Tibial nerve (tissue), 4 donors: Measurements from ENCODE around the gene VPS41.

Experiments
- EP300 ChIP-seq, 2 donors: sonication (generic); formaldehyde crosslinking; IDR thresholded peaks; one replicate each; pipeline ENCODE4 v1.6.1; 2017; ENCODE audit warnings: antibody characterized with exemption in 2 of 2, mild to moderate bottlenecking in 1 of 2
- TF ChIP-seq, protein P1 (sequence below), 5 experiments: fragments of 200-600 bp in 3 of 5; fragments of 450-650 bp in 2 of 5; sonication (generic) in 3 of 5; IDR thresholded peaks; one replicate each; pipeline ENCODE4 v1.5.1; 2016 to 2019; ENCODE audit warnings: antibody characterized with exemption in 5 of 5, mild to moderate bottlenecking in 3 of 5, moderate library complexity in 2 of 5

DNA sequence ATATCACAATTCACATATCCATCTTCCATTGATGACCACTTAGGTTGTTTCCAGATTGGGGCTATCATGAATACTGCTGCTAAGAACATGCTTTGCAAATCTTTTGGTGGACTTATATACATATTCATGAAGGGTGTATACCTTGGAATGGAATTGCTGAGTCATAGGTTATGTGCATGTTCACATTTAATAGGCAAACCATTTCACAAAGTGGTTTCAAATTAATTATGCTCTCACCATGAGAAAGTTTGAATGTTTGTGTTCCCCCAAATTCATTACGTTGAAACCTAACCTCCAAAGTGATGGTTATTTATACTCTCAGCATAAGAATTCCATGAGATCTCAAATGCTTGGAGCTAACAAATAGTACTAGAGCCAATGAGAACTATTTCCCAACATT, 86.4 kb downstream of the VPS41 start:
- TF ChIP-seq EP300 (IDR thresholded peaks at IDR 0.05): no peak
- TF ChIP-seq, protein P1, sequence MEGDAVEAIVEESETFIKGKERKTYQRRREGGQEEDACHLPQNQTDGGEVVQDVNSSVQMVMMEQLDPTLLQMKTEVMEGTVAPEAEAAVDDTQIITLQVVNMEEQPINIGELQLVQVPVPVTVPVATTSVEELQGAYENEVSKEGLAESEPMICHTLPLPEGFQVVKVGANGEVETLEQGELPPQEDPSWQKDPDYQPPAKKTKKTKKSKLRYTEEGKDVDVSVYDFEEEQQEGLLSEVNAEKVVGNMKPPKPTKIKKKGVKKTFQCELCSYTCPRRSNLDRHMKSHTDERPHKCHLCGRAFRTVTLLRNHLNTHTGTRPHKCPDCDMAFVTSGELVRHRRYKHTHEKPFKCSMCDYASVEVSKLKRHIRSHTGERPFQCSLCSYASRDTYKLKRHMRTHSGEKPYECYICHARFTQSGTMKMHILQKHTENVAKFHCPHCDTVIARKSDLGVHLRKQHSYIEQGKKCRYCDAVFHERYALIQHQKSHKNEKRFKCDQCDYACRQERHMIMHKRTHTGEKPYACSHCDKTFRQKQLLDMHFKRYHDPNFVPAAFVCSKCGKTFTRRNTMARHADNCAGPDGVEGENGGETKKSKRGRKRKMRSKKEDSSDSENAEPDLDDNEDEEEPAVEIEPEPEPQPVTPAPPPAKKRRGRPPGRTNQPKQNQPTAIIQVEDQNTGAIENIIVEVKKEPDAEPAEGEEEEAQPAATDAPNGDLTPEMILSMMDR (IDR thresholded peaks at IDR 0.05): no peak
